GM21423 (cell line): ENCODE results near the gene HLCS.

Source experiments
- ATAC-seq: cut with Tn5 transposase; IDR thresholded peaks from one replicate; pipeline ENCODE4 v1.9.1; 2021; ENCODE audit warnings: mild to moderate bottlenecking, moderate library complexity; ENCODE audit not compliant: unreplicated experiment

HLCS gene

GRCh38 chr21:36887963-36888362 is 78.5 kb downstream of the HLCS start:
- ATAC-seq: no peak

DNA sequence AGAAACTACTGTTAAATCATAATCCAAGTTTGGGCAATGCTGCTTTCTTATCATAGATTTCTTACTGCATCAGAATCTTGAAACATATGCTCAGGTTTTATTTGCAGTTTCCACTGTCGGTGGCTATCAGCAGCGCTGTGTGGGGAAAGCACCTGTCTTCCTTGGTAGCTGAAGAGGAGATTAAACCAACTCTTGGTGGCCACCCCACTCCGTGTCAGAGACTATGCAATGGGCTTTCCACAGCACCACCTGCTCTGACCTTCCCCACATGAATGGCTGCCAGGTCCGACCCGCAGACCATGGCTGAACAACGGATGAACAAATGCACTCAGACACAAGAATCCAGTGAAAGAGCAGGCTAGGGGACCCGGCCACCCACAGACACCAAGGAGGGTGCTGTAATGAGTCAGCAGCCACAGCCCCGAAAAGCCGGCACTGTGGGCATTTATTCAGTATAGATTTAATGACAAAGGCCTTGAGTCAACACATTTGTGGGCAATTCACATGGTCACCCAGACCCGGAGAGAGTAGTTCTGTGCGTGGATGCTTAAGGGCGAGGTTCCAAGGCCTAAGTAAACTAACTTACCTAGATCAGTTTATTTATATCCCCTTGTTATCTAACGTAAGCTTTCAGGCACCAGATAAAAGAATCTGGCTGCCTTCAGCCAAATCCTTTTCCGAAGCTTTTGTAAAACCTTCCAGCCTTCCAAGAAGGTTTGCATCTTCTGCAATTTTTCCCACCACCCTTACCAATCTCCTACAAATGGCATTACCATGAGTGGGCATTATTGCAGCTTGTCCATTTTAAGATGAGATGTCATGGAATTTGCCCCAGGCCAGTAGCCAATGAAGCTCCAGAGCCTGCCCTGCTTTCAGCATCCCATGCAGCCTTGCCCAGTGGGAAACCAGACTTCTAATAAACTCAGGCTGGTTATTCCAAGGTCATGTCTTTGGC is 82.7 kb downstream of the HLCS start:
- no peak for ATAC-seq

- ATAC-seq: no peak
These were observed 83.7 kb downstream of the HLCS start for GRCh38 chr21:36882776-36883175.

GRCh38 chr21:36881228-36881627 is 85.2 kb downstream of the HLCS start:
- no peak for ATAC-seq

DNA sequence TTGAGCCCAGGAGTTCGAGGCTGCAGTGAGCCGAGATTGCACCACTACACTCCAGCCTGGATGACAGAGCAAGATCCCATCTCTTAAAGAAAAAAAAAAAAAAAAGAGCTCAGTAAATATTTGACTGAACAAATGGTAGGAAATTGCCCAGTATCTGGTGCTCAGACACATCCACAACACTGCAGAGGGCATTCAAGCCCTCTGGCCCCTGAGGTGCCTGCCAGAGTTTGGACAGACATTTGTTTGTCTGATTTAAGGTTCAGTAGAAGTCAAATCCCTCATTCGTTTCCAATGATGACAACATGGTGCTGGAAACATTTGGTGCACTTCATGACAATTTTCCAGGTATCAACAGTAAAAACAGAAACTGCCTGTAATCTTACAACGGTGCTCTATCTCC is 86.6 kb downstream of the HLCS start:
- no peak for ATAC-seq

DNA sequence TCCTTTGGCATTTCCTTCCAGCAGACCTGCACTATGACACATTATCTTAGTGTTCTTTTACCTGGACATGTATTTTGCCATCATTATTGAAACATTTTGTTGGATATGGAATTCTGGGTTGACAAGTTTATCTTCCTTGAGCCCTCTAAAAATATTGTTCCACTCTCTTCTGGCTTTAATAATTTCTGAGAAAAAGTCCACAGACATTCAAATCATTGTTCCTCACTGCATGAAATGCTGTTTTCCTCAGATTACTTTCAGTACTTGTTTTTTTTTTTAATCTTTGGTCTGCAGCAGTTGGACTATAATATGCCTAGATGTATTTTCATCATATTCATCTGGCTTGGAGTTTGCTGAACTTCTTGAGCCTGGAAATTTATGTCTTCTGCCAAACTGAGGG is 88.7 kb downstream of the HLCS start:
- no peak for ATAC-seq

DNA sequence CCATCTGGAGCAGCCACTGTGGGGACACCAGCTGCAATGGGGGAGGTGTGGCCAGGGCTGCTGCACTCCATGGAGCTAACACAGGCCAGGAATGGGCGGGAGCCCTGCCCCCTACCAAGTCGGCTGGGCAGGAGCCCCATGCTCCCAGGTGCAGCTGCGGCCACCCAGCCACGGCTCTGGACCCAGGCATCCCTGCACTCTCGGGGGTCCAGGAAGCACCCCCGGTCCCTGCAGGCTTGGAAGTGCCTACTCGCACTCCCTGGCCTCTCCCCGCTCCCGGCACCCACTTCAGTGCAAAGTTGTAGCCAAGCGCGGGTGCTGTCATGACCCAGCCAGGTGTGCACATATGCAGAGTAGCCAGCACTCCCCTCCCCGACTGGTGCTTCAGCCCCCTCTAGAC is 91.8 kb downstream of the HLCS start:
- ATAC-seq: no peak

GRCh38 chr21:36873513-36873912 is 93.0 kb downstream of the HLCS start:
- ATAC-seq: no peak

DNA sequence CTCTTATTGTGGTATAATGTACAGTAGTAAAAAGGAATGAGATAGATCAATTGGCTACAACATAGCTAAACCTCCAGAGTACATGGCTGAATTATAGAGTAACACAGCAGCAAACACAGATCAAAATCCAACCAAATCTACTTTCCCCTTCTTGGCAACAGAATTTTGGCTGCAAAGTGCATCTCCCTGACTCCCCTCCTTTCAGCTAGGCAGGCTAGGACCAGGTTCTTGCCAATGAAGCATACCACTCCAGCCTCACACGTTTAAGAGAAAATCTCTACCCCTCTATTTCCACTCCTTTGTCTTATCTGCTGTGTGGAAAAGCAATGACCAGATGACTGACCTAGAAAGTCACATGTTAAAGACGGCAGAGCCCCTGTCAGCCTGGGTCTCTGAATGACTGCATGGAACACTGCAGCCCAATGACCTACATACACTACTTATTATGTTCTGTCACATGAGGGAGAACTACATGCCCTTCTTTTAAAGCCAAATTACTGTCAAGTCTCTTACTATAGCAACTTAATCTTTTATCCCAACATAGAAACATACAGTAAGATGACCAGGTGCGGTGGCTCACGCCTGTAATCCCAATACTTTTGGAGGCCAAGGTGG is 99.1 kb downstream of the HLCS start:
- ATAC-seq: no peak

DNA sequence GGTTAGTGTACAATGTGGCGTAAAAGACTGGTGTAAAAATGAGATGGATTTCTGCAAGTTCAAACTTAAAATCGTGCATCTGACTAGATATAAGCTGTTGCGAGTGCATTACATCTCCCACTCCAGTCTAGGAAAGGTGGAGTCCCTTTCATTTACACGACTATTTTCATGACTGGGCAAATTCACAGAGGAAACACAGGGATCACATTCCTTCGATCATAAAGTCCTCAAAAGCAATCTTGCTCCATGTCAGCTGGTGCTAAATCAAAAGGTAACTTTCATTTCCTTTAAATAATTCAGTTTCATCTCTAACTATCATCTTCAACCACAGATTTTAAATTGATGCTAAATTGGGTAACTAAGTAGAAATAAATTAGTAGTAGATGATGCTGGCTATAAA is 100.0 kb downstream of the HLCS start:
- ATAC-seq: no peak

DNA sequence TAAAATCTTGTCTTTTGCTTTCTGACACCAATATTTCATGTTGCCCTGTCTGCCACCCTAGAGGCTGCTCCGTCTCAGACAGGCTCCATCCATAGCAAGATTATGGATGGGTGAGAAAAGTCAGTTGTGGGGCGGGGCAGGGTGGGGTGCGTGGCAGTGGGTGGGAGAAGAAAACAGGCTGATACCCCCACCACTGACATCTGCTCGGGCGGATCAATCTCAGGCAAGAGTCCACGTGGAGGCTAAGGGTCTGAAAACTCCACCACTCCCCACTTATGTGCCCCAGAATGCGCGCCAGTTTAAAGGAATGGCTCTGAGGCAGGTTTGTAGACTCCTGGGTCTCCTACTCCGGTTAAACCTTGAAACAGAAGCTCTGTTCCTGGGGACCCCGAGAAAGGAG is 101.5 kb downstream of the HLCS start:
- ATAC-seq: no peak

DNA sequence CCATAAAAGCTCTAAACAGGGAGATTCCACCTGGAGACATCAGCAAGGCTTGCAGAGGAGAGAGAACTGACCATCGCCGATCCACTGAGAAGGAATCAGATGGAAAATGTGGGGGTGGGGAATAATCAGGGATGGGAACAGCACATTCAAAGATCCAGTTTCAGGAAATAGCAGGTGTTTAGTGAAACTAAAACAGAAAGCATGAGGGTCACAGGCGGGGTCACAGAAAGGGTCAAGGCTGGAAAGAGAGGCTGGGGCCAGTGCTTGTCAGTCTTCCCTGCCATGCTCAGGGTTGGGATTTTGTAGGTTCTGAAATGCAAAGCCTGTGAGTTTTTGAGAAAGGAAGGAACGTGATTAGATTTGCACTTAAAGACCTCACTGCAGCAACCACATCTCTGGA is 103.2 kb downstream of the HLCS start:
- no peak for ATAC-seq

DNA sequence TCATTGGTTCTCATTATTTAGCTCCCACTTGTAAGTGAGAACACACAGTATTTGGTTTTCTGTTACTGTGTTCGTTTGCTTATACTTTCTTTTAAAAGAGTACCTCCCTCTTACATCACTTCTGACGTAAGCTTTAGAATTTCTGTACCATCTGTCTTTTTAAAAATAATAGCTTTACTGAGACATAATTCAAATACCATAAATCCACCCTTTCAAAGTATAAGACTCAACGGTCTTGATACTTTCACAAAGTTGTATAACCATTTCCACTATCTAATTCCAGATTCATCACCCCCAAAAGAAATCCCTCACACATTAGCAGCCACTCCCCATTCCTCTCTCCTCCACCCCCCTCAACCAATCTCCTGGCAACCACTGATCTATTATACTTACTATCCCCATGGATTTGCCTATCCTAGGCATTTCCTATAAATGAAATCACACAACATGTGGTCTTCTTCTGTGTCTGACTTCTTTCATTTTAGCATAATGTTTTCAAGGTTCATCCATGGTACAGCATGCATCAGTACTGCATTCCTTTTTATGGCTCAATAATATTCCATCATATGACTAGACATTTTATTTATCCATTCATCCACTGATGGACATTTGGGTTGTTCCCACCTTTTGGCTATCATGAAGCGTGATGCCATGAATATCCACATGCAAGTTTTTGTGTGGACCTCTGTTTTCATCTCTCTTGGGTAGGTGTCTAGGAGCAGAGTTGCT is 104.7 kb downstream of the HLCS start:
- ATAC-seq: no peak

- ATAC-seq: no peak
These were observed 105.5 kb downstream of the HLCS start for GRCh38 chr21:36860736-36861594.

GRCh38 chr21:36859744-36860501 is 106.5 kb downstream of the HLCS start:
- ATAC-seq: no peak

GRCh38 chr21:36858320-36858957 is 108.0 kb downstream of the HLCS start:
- ATAC-seq: no peak

DNA sequence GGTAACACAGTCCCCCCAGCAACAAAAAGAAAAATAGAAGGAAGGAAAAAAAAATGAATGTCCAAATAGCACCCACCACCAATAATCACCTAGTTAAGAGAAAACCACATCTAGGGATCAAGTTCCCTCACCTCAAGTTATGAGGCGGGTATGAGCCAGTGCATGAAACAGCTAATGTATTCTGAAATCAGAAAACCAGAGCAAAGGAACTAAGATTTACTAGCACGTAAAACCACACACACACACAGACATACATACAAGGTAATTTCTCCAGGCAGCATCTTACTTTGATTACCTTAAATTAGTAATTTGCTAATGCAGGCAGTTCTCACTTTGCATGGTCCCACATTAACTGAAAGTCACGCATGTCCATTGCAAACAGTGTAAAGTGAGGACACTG is 109.8 kb downstream of the HLCS start:
- ATAC-seq: no peak

DNA sequence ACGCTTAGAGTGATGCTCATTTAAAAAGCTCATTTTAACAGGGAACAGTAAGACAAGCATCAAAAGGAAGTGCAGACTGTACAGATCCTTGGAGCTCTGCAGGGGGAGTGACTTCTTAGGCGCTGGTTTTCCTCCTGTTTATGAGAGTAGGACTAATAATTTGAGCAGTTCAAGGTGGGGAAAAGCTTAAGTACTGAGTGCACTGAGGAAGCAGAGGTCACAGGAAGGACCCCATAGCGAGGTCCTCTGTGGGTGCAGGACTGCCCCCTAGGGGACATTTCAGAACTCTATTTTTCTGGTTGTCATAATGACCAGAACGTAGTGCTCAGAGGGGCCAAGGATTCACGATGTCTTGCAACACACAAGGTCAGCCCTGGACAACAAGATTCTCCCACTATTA is 112.1 kb downstream of the HLCS start:
- ATAC-seq: no peak

GRCh38 chr21:36852864-36853263 is 113.6 kb downstream of the HLCS start:
- ATAC-seq: no peak

GRCh38 chr21:36852293-36852692 is 114.2 kb downstream of the HLCS start:
- no peak for ATAC-seq
